ENCODE data around the gene MAT2A. TPM values are rescaled to one million over a fixed set of nuclear protein-coding genes. Genes with fewer than 3 reads are reported as not detected.

Gene MAT2A
- total and polyA plus RNA-seq, 2 of the 8 experiments (the other 6 are each of a cell fraction or from before 2014, with no cell fraction given): 255 to 307 TPM

DNA sequence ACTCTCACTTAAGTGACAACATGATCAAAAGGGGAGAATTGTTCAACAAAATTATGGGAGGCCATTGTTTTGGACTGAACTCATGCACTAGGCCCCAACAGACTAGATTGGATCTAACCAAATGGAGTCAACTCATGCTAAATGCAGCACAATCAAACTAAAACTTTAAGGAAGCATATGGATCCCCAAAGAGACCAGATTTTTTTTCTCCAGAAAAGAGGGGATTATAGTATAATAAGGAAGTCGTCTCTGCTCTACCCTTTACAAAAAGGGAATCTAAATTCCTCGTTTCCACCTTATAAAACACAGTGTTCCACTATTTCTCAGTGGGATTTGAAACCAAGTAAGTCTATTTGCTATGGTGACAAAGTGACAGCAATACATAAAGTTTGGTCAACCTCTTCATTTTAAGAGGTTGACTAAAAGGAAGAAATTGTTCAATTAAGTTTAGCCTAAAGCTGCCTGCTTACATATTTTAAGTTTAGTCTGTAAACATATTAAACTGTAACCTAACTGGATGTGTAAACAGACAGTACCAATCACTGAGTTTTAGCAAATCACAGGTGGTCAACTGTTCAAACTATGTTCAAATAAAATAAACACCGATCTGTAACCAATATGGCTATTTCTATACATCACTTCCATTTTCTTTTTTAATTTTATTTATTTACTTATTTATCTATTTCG lies 40.9 kb upstream of the MAT2A start:
- Histone ChIP-seq H2BK120ac (replicated peaks; ENCODE audit: low read depth, low read length) (no peak overlapping the region), H4K20me1 (replicated peaks in 1 of 2; ENCODE audit: control insufficient read depth in 1 of 2, insufficient read depth in 2 of 2, low read length in 2 of 2) (no peaks in the 10 kb centered on the region), H3K14ac (ENCODE audit: insufficient read length) (no peak overlapping the region), H4K5ac (ENCODE audit: insufficient read length, low read depth, low read length) (no peak overlapping the region), H2BK5ac (ENCODE audit: low read depth, low read length) (no peak overlapping the region), H2BK12ac (ENCODE audit: low read depth, low read length) (no peak overlapping the region), H4K91ac (replicated peaks; ENCODE audit: insufficient read length, low read length) (no peak overlapping the region), H3K4ac (replicated peaks; ENCODE audit: insufficient read length, low read depth, low read length) (no peak overlapping the region), H3K36me3 (ENCODE audit: control insufficient read depth in 2 of 4, insufficient read depth in 4 of 4, low read length in 3 of 4) (no peaks in the 10 kb centered on the region), H4K8ac (ENCODE audit: extremely low read depth, insufficient read depth, low read length) (no peak overlapping the region), H2AFZ (ENCODE audit: low read length) (no peak overlapping the region), H3K9ac (replicated peaks in 1 of 4; ENCODE audit: extremely low read depth in 1 of 4, low read depth in 3 of 4, low read length in 3 of 4) (no peak overlapping the region), H2BK15ac (ENCODE audit: low read length) (no peak overlapping the region), H3K4me1 (replicated peaks in 1 of 4; ENCODE audit: control insufficient read depth in 3 of 4, insufficient read depth in 4 of 4, low read length in 3 of 4) (no peaks in the 10 kb centered on the region; a peak in 1 of 7 replicates), H3K9me3 (ENCODE audit: insufficient read depth in 2 of 2, low read depth in 1 of 2, low read length in 1 of 2) (no peaks in the 10 kb centered on the region), H3K56ac (replicated peaks; ENCODE audit: insufficient read length, low read depth, low read length) (no peak overlapping the region), H3K79me1 (ENCODE audit: low read depth, low read length) (no peaks in the 10 kb centered on the region), H3K27ac (ENCODE audit: low read depth, low read length) (no peak overlapping the region), H3K27me3 (replicated peaks in 1 of 4; ENCODE audit: control insufficient read depth in 3 of 4, extremely low read depth in 1 of 4, insufficient read depth in 3 of 4, low read length in 3 of 4) (no peaks in the 10 kb centered on the region), H3K18ac (ENCODE audit: extremely low read depth, low read length) (no peak overlapping the region), H3K79me2 (ENCODE audit: control insufficient read depth in 1 of 2, insufficient read depth in 2 of 2, low read length in 2 of 2) (no peaks in the 10 kb centered on the region), H3K23me2 (ENCODE audit: low read depth, low read length) (no peaks in the 10 kb centered on the region), H2AK5ac (ENCODE audit: low read depth, low read length) (no peak overlapping the region), H2BK20ac (ENCODE audit: low read length) (no peak overlapping the region), H3K23ac (ENCODE audit: insufficient read length) (no peak overlapping the region), H3K4me2 (ENCODE audit: insufficient read depth in 1 of 2, low read depth in 2 of 2, low read length in 2 of 2) (no peak overlapping the region), H3K4me3 (ENCODE audit: extremely low read depth in 1 of 4, insufficient read depth in 2 of 4, low read depth in 3 of 4, low read length in 4 of 4) (no peak overlapping the region)
- POLR2A ChIA-PET (ENCODE audit: partially characterized antibody): interaction anchor here (1.2 kb wide), 1 partner anchor 39 kb away, joined by 3 read pairs; no protein-coding TSS in a partner anchor
- FAIRE-seq (no peak), DNase-seq (ENCODE audit: low read depth in 1 of 2, low spot score in 2 of 2) (no peak)
- TF ChIP-seq MAFK (IDR thresholded peaks at IDR 0.05; ENCODE audit: low read depth, low read length): no peak
- no peak for TF ChIP-seq BACH1 (IDR thresholded peaks at IDR 0.05; ENCODE audit: low read length)
- no peak for TF ChIP-seq NANOG (IDR thresholded peaks at IDR 0.05; ENCODE audit: insufficient read depth, low read depth, low read length, poor library complexity, severe bottlenecking)
- TF ChIP-seq GABPA (IDR thresholded peaks at IDR 0.05; ENCODE audit: borderline replicate concordance, insufficient read depth, low read length): no peak
- 77 to 100% methylated on average over 2 to 4 of the region's 4 CpGs for WGBS, 2 experiments (ENCODE audit: extremely low coverage in 1 of 2, insufficient coverage in 1 of 2, insufficient read length in 1 of 2, insufficient replicate concordance in 2 of 2, low coverage in 1 of 2, low lambda C conversion rate in 2 of 2, missing lambda C conversion rate in 1 of 2)
- CTCF ChIA-PET (ENCODE audit: partially characterized antibody): interaction anchor here (1.6 kb wide), 1 partner anchor 54 kb away, joined by 3 read pairs; no protein-coding TSS in a partner anchor

All from H1 (cell line).